Mesendoderm (in vitro differentiated cells): ENCODE data around the gene ALDH1A3.

Experiments used
- DNase-seq: peaks from one replicate; pipeline ENCODE4 v3.0.0; 2013
- H2AK5ac ChIP-seq: 2 replicates; pipeline ENCODE4 v1.6.1; 2013; ENCODE audit warnings: low read length, inconsistent platforms
- H2BK120ac ChIP-seq: 2 replicates; pipeline ENCODE4 v1.6.1; 2013; ENCODE audit warnings: low read depth, mild to moderate bottlenecking, low read length, moderate library complexity, mixed read lengths
- H2BK15ac ChIP-seq: replicated peaks from 2 replicates; pipeline ENCODE4 v1.6.1; 2013; ENCODE audit warnings: low read depth, mild to moderate bottlenecking, moderate library complexity
- H2BK5ac ChIP-seq: 2 replicates; pipeline ENCODE4 v1.6.1; 2013; ENCODE audit warnings: low read length, inconsistent platforms
- H3K18ac ChIP-seq: 2 replicates; pipeline ENCODE4 v1.6.1; 2013; ENCODE audit warnings: mild to moderate bottlenecking, low read length, mixed read lengths
- H3K23ac ChIP-seq: one replicate; pipeline ENCODE4 v1.6.1; 2013; ENCODE audit warnings: low read length
- H3K27ac ChIP-seq: 2 replicates; pipeline ENCODE4 v1.5.1; 2013; ENCODE audit warnings: low read depth, mild to moderate bottlenecking, inconsistent platforms, low read length, moderate library complexity
- H3K27me3 ChIP-seq: 2 replicates; pipeline ENCODE4 v1.6.1; 2013; ENCODE audit warnings: low read length, control low read depth, mild to moderate bottlenecking, inconsistent platforms; ENCODE audit not compliant: insufficient read depth, poor library complexity
- H3K36me3 ChIP-seq: 2 replicates; pipeline ENCODE4 v1.6.1; 2013; ENCODE audit warnings: low read length, inconsistent platforms; ENCODE audit not compliant: control insufficient read depth, insufficient read depth
- H3K4ac ChIP-seq: one replicate; pipeline ENCODE4 v1.6.1; 2013; ENCODE audit warnings: low read depth, mild to moderate bottlenecking, low read length, moderate library complexity
- H3K4me1 ChIP-seq: 2 replicates; pipeline ENCODE4 v1.6.1; 2013; ENCODE audit warnings: low read depth, low read length, inconsistent platforms; ENCODE audit not compliant: control insufficient read depth
- H3K4me2 ChIP-seq: 2 replicates; pipeline ENCODE4 v1.6.1; 2013; ENCODE audit warnings: low read length
- H3K4me3 ChIP-seq: 2 replicates; pipeline ENCODE4 v1.5.1; 2013; ENCODE audit warnings: mild to moderate bottlenecking, low read length
- H3K56ac ChIP-seq: one replicate; pipeline ENCODE4 v1.6.1; 2013; ENCODE audit warnings: low read length
- H3K79me1 ChIP-seq: 2 replicates; pipeline ENCODE4 v1.6.1; 2013; ENCODE audit warnings: low read length, inconsistent platforms
- H3K79me2 ChIP-seq: 2 replicates; pipeline ENCODE4 v1.6.1; 2013; ENCODE audit warnings: mild to moderate bottlenecking, low read length; ENCODE audit not compliant: control insufficient read depth, insufficient read depth
- H3K9ac ChIP-seq: 2 replicates; pipeline ENCODE4 v1.6.1; 2013; ENCODE audit warnings: low read length, inconsistent platforms
- H4K5ac ChIP-seq: one replicate; pipeline ENCODE4 v1.6.1; 2013; ENCODE audit warnings: low read length
- H4K8ac ChIP-seq: one replicate; pipeline ENCODE4 v1.6.1; 2013; ENCODE audit warnings: low read depth, mild to moderate bottlenecking, control low read depth, low read length, moderate library complexity
- WGBS: extraction: QIAGEN DNeasy Blood & Tissue Kit; methylation state at CpG from one replicate; pipeline ENCODE4 v1.1.7; 2013; ENCODE audit warnings: low lambda C conversion rate, missing lambda C conversion rate; ENCODE audit not compliant: insufficient coverage; ENCODE audit errors: extremely low coverage; 5-methylcytosine and 5-hydroxymethylcytosine counted together

Gene ALDH1A3

GRCh38 chr15:100881573-100882336, 2.1 kb downstream of the ALDH1A3 start:
- Histone ChIP-seq H2BK15ac (no peak overlapping the region), H3K9ac (no peak overlapping the region), H3K18ac (no peak overlapping the region), H3K79me2 (no peaks in the 10 kb centered on the region), H3K4me2 (no peak overlapping the region), H4K5ac (no peak overlapping the region), H3K4ac (no peak overlapping the region), H3K4me3 (no peak overlapping the region), H3K36me3 (no peaks in the 10 kb centered on the region), H4K8ac (no peak overlapping the region), H3K56ac (no peak overlapping the region), H3K79me1 (no peaks in the 10 kb centered on the region), H3K4me1 (no peaks in the 10 kb centered on the region), H3K27ac (no peak overlapping the region), H2BK5ac (no peak overlapping the region), H3K27me3 (peaks cover 14% of the 10 kb centered on the region), H2AK5ac (no peak overlapping the region), H2BK120ac (no peak overlapping the region), H3K23ac (no peak overlapping the region)
- WGBS: no CpG with 5 or more reads among the region's 14 CpGs
- no peak for DNase-seq

- H3K79me2 ChIP-seq: no peaks in the 10 kb centered on the region
- H3K36me3 ChIP-seq: no peaks in the 10 kb centered on the region
- no peak overlapping the region for H3K4me2 ChIP-seq
- H2BK15ac ChIP-seq: no peak overlapping the region
- no peak overlapping the region for H2BK120ac ChIP-seq
- WGBS: no CpG with 5 or more reads among the region's 8 CpGs
- no peak overlapping the region for H4K8ac ChIP-seq
- H4K5ac ChIP-seq: no peak overlapping the region
- H3K23ac ChIP-seq: no peak overlapping the region
- no peaks in the 10 kb centered on the region for H3K79me1 ChIP-seq
- H3K18ac ChIP-seq: no peak overlapping the region
- no peak for DNase-seq
- H3K4me3 ChIP-seq: no peak overlapping the region
- peaks cover 10% of the 10 kb centered on the region for H3K27me3 ChIP-seq
- H3K56ac ChIP-seq: no peak overlapping the region
- no peak overlapping the region for H3K4ac ChIP-seq
- no peaks in the 10 kb centered on the region for H3K4me1 ChIP-seq
- no peak overlapping the region for H3K9ac ChIP-seq
- H3K27ac ChIP-seq: no peak overlapping the region
- no peak overlapping the region for H2AK5ac ChIP-seq
- no peak overlapping the region for H2BK5ac ChIP-seq
Observed at GRCh38 chr15:100885116-100885515, 5.5 kb downstream of the ALDH1A3 start.

- no peaks in the 10 kb centered on the region for H3K36me3 ChIP-seq
- no peak overlapping the region for H2BK5ac ChIP-seq
- peaks cover 4% of the 10 kb centered on the region for H3K27me3 ChIP-seq
Observed at GRCh38 chr15:100885811-100886210, 6.2 kb downstream of the ALDH1A3 start.

GRCh38 chr15:100887211-100887913, 7.7 kb downstream of the ALDH1A3 start:
- no peak overlapping the region for H4K5ac ChIP-seq
- H4K8ac ChIP-seq: no peak overlapping the region
- H3K4me2 ChIP-seq: no peak overlapping the region
- no peaks in the 10 kb centered on the region for H3K36me3 ChIP-seq
- H3K4me3 ChIP-seq: no peak overlapping the region
- H2BK5ac ChIP-seq: no peak overlapping the region
- H3K79me1 ChIP-seq: no peaks in the 10 kb centered on the region
- H2AK5ac ChIP-seq: no peak overlapping the region
- no peaks in the 10 kb centered on the region for H3K79me2 ChIP-seq
- H3K27ac ChIP-seq: no peak overlapping the region
- H2BK15ac ChIP-seq: no peak overlapping the region
- H3K4me1 ChIP-seq: no peaks in the 10 kb centered on the region
- H3K56ac ChIP-seq: no peak overlapping the region
- no peak overlapping the region for H3K18ac ChIP-seq
- H3K9ac ChIP-seq: no peak overlapping the region
- no peak overlapping the region for H3K23ac ChIP-seq
- H3K4ac ChIP-seq: no peak overlapping the region
- whole genome bisulfite sequencing: no CpG with 5 or more reads among the region's 22 CpGs
- no peak for DNase-seq
- no peak overlapping the region for H2BK120ac ChIP-seq
- no peaks in the 10 kb centered on the region for H3K27me3 ChIP-seq

More at GRCh38 chr15:100885811-100886210, 6.2 kb downstream of the ALDH1A3 start:
- no peaks in the 10 kb centered on the region for H3K79me2 ChIP-seq
- no peak overlapping the region for H2AK5ac ChIP-seq
- H4K5ac ChIP-seq: no peak overlapping the region
- no peak overlapping the region for H2BK120ac ChIP-seq
- H2BK15ac ChIP-seq: no peak overlapping the region
- H3K9ac ChIP-seq: no peak overlapping the region
- no peak overlapping the region for H4K8ac ChIP-seq
- DNase-seq: no peak
- H3K18ac ChIP-seq: no peak overlapping the region
- H3K4me3 ChIP-seq: no peak overlapping the region
- no peak overlapping the region for H3K27ac ChIP-seq
- no peaks in the 10 kb centered on the region for H3K4me1 ChIP-seq
- no peak overlapping the region for H3K56ac ChIP-seq
- H3K23ac ChIP-seq: no peak overlapping the region
- no peak overlapping the region for H3K4me2 ChIP-seq
- no peak overlapping the region for H3K4ac ChIP-seq
- no CpG with 5 or more reads among the region's 7 CpGs for WGBS
- no peaks in the 10 kb centered on the region for H3K79me1 ChIP-seq

GRCh38 chr15:100889385-100890050, 9.9 kb downstream of the ALDH1A3 start:
- Histone ChIP-seq H3K4me1 (no peaks in the 10 kb centered on the region), H2BK120ac (no peak overlapping the region), H3K18ac (no peak overlapping the region), H2BK5ac (no peak overlapping the region), H3K79me2 (no peaks in the 10 kb centered on the region), H3K36me3 (no peaks in the 10 kb centered on the region), H3K27me3 (no peaks in the 10 kb centered on the region), H3K4ac (no peak overlapping the region), H3K4me2 (no peak overlapping the region), H2BK15ac (no peak overlapping the region), H3K9ac (no peak overlapping the region), H3K27ac (no peak overlapping the region), H3K23ac (no peak overlapping the region), H3K56ac (peak overlapping the region; percentile 43), H3K4me3 (no peak overlapping the region), H4K5ac (no peak overlapping the region), H2AK5ac (no peak overlapping the region), H4K8ac (no peak overlapping the region), H3K79me1 (no peaks in the 10 kb centered on the region)
- DNase-seq: peak; percentile 87
- no CpG with 5 or more reads among the region's 20 CpGs for WGBS
